GM12872 (cell line): ENCODE results near the gene GNAZ.

ENCODE experiments used
- TF ChIP-seq, protein P1 (sequence below): IDR thresholded peaks from 3 replicates; pipeline ENCODE4 v1.5.1; 2011; ENCODE audit warnings: low read depth, mild to moderate bottlenecking, low read length, moderate library complexity; ENCODE audit not compliant: insufficient read depth

GNAZ gene

DNA sequence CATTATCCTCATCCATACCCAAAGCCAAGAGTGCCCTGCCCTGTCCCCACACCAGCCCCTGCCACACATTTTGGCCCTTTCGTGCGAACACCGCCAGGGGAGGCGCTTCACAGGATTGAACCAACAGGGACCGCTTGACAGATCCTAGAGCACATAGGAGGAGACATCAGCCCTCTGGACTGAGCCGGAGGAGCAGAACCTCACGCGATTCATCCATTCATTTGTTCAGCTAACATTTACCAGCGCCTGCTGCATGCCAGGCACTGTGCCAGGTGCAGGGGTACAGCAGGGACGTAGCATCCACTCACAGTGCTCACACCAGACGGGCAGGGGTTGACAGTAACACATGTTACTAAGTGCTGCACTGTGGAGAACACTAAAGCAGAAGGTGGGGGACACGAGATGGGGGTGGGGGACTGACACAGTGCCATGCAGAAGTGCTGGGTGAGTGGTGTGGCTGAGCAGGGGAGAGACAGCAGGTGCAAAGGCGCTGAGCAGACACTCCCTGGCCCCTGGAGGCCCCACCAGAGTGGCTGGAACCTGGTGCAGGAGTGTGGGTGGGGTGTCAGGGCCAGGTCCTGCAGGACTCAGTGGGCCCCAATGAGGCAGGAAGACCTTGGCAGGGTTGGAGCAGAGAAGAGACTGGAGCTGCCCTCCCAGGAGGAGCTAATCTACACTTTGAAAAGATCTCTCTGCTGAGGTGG is 3.4 kb downstream of the GNAZ start:
- TF ChIP-seq, protein P1, sequence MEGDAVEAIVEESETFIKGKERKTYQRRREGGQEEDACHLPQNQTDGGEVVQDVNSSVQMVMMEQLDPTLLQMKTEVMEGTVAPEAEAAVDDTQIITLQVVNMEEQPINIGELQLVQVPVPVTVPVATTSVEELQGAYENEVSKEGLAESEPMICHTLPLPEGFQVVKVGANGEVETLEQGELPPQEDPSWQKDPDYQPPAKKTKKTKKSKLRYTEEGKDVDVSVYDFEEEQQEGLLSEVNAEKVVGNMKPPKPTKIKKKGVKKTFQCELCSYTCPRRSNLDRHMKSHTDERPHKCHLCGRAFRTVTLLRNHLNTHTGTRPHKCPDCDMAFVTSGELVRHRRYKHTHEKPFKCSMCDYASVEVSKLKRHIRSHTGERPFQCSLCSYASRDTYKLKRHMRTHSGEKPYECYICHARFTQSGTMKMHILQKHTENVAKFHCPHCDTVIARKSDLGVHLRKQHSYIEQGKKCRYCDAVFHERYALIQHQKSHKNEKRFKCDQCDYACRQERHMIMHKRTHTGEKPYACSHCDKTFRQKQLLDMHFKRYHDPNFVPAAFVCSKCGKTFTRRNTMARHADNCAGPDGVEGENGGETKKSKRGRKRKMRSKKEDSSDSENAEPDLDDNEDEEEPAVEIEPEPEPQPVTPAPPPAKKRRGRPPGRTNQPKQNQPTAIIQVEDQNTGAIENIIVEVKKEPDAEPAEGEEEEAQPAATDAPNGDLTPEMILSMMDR, result no peak

DNA sequence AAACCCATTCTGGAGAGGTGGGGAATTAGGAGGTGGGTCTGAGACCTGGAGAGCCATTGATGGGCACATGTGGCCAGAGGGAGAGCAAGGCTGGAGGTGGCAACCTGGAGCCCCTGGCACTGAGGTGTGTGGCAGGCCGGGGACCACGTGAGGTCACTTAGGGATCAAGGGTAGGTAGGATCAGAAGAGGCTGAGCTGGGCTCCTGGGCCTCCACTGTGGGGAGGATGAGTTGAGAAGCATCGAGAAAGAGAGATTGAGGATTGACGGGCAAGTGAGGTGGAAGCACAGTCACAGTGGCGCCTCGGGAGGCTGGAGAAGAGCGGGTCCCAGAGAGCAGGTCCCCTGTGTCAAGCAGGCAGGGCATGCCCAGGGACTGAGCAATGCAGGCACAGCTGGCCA is 4.1 kb downstream of the GNAZ start:
- TF ChIP-seq, protein P1, result no peak

- TF ChIP-seq, protein P1, result no peak
Observed at GRCh38 chr22:23075050-23075449, 4.7 kb downstream of the GNAZ start.

- TF ChIP-seq, protein P1, result no peak
Observed at GRCh38 chr22:23075525-23076216, 5.4 kb downstream of the GNAZ start.

DNA sequence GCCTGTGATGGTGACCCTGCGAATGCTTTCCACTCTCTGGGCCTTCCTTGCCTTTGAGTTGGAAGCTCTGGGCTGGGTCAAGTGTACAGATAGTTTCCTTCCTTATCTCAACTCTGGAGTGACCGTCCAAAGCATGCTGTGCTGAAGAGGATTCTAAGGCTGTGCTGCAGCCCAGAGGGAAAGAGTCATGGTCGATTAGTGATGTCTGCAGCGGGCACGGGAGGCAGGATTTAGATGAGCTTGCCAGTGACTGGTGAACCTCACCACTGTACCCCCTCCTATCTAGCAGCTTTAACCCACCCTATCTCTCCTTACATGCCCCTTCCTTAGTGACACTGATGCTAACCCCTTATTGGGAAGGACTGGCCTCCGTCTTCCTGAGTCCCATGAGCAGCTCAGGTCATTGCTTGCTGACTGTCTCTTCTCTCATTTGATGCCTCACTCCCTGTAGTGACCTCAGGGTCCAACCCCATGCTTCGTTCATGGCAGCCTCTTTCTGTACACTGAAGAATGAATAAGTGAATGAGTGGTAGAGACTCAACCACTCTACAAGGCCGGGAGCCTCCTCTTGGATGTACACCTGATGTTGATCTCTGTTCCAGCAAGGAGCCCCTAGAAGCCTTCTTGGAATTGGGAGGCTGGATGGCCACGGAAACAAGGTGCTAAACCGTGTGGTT is 6.7 kb downstream of the GNAZ start:
- TF ChIP-seq, protein P1, result no peak

GRCh38 chr22:23077627-23078461 is 7.5 kb downstream of the GNAZ start:
- TF ChIP-seq, protein P1, result peak; percentile 14; the same call in 1 of the 3 replicates

DNA sequence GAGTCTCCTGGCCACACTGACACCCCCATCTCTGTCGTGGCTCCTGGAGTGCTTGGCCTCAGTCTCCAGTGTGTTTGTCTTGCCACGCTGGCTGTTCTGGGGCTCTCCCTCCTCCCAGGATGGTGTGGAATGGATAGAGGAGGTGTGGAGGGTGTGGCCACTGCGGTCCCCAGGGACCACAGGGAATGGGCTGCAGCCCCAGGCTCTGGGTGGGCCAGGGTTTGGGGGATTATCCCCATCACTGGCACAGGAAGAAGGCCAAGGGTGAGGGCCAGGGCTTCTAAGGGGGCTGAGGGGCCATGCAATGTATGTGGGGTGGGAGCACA is 8.1 kb downstream of the GNAZ start:
- TF ChIP-seq, protein P1, result no peak
